D721Med (cell line): ENCODE measurements around the gene AUTS2.

Experiments
- DNase-seq: peaks from one replicate; pipeline ENCODE4 v3.0.0; 2011; ENCODE audit warnings: low spot score; ENCODE audit not compliant: insufficient read length
- FAIRE-seq: peaks from 2 replicates; lab custom pipeline; 2011; peaks lifted over from hg19 to GRCh38; lab: Jason Lieb, UNC
- TF ChIP-seq, protein P1 (sequence below): IDR thresholded peaks from 2 replicates; pipeline ENCODE4 v1.5.1; 2012; ENCODE audit warnings: mild to moderate bottlenecking, control low read depth; ENCODE audit not compliant: insufficient read depth; ENCODE audit errors: missing control alignments

The AUTS2 gene

DNA sequence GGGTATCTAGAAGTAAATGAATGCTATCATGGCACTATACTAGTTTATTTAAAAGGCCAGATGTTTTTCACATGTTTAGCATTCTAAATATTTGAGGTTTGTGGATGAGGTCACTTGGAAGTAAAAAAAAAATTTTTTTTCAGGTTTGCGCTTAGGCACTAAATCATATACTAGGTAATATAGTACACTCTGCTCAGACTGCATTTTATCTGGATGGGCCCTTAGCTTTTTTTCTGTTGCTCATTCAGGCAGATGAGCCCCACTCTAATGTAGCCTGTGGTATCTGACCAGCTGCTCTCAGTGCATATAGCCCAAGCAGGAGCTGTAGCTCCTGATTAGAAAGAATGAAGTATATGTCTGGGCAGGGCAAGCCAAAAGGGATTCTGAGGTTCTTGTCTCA lies 210.1 kb downstream of the AUTS2 start:
- TF ChIP-seq, protein P1, sequence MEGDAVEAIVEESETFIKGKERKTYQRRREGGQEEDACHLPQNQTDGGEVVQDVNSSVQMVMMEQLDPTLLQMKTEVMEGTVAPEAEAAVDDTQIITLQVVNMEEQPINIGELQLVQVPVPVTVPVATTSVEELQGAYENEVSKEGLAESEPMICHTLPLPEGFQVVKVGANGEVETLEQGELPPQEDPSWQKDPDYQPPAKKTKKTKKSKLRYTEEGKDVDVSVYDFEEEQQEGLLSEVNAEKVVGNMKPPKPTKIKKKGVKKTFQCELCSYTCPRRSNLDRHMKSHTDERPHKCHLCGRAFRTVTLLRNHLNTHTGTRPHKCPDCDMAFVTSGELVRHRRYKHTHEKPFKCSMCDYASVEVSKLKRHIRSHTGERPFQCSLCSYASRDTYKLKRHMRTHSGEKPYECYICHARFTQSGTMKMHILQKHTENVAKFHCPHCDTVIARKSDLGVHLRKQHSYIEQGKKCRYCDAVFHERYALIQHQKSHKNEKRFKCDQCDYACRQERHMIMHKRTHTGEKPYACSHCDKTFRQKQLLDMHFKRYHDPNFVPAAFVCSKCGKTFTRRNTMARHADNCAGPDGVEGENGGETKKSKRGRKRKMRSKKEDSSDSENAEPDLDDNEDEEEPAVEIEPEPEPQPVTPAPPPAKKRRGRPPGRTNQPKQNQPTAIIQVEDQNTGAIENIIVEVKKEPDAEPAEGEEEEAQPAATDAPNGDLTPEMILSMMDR, result no peak
- no peak for FAIRE-seq
- no peak for DNase-seq

DNA sequence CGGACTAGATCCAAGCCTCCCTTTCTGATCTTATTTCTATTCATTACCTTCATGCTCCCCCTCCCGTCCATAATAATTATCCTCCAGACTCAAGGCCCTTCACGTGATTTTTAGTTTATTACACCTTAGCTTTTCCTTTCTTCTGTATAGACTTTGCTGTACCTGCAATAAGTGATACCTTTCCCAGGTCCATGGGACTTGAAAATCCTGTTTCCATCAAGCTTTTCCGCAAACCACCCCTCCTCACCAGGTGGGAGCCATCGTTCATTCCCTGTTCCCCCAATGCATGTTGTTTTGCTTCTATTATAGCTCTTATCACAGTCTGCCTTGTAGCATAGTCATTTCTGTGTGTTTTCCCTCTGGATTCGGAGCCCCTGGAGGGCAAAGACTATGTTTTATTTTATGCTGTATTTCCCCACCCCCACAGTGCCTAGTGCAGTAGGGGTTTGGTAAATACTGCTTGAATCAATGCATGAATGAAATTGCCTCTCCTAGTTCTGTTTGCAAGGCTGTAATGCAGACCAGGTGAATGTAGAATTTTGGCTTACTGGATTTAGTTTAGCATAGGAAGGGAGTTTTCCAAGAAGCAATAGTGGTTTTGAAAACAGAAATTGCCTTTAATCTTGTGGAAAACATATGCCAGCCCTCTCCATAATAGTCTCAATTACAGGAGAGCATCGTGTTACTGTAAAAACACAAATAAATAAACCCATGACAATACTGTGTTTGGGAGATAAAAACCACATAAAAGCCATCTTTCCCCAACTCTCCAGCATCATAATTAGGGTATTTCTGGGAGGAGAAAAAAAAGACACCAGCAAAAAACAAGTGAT lies 213.4 kb downstream of the AUTS2 start:
- no peak for DNase-seq
- TF ChIP-seq, protein P1, result no peak
- FAIRE-seq, result no peak

DNA sequence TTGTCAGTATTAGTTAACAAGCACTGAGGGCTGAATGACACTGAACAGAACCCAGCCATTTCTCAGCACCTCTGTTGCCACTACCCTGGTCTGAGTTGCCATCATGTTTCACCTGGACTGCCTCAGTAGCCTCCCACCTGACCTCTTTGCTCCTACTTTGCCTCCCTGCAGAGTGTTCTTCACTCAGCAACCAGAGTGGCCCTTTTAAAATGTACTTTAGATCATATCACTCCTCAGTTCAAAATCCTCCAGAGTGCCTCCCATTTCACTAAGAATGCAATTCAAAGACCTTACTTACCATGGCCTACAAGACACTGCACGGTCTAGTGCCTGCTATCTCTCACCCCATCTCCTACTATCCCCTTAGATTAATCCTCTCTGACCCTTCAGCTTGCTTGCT lies 214.5 kb downstream of the AUTS2 start:
- TF ChIP-seq, protein P1, result no peak
- DNase-seq (no peak), FAIRE-seq (no peak)

DNA sequence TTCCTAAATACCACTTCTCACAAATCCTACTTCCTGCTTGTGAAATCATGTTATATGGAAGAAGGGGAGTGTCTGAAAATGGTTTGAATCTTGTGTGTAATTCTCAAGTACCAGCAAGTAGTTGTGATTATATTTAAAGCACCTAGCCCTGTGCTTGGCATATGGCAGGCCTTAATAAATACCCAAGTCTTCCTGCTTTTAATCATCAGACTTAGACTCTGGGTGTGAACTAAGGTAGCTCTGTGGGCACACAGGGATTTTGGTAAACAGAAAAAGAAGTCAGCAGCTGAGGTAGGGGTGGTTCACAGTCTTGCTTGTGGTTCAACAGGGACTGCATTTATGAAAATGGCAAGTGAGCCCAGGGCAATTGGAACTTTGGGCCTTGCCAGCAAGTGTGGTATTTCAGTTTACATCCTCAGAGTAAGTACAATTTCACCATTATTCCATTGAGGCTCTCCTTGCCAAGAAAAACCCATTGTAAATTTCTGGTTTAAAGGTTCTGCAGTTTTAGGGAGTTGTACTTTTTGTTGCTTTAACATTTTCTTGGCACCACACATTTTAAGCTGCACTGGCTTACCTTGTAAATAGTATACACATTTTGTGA lies 215.5 kb downstream of the AUTS2 start:
- no peak for DNase-seq
- FAIRE-seq, result no peak
- TF ChIP-seq, protein P1, result no peak

DNA sequence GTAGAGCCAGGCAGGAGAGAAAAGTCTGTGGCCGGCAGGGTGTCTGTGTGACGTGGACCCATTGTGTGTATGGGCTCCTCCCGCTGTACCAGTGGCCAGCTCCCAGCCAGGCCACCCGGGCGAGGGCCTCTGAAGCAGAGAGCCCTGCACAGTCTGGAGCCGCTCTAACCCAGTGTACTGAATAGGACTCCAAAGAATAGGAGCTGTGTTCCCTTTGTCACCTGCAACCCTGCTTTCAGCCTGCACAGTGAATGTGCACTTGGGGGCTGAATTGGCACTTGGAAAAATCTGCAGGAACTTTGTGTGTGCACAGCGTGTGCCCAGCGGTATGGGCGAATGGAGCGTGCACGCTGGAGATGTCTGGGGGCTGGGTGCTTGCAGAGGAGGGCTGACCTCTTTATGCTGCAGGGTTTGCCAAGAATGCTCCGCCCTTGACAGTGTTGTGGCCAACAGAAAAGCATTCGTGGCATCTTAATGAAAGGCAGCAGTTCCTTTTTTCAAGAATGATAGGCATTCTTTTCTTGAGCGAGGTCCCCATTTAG lies 216.2 kb downstream of the AUTS2 start:
- no peak for FAIRE-seq
- TF ChIP-seq, protein P1, result no peak
- DNase-seq, result no peak

DNA sequence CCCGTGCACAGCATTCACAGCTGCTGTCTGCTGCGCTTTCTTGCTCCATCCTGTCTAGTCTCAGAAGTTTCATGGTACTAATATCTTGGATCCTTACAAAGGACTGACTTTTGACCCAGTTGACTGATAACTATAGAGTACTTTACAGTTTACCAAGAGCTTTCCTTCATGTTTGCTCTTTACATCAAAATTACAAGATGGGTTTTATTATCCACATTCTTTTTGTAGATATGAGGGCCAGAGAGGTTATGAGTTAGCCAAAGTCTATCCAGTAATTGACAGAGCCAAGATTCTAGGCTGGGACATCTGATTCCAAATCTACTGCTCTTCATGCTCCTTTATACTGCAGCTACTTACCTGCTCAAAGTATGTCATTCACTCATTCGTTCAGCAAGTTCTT lies 218.2 kb downstream of the AUTS2 start:
- DNase-seq, result no peak
- no peak for FAIRE-seq

More for the DNA sequence above, 218.2 kb downstream of the AUTS2 start:
- TF ChIP-seq, protein P1, result no peak
